ENCODE measurements around the gene SNX14.

SNX14 gene

DNA sequence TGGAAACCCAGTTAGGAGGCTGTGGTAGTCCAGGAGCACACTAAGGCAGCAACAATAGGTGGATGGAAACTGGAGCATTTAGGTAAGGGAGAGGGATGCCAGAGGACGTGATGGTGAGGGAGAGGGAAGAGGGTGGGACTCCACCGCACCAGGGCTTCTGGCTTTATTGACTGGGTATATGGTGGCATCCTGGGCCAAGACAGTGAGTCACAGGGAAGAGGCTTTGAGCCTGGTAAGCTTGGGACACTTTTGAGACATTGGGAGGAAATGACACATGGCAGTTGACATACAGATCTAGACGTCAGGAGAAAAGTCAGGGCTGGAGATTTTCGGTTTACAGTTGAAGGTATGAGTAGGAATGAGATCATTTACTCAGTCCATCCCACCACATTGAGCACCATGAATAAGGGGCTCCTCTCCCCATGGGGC, 128.9 kb downstream of the SNX14 start:
- no peak overlapping the region for H3K4me3 ChIP-seq (ENCODE audit: low read length)
- DNase-seq (ENCODE audit: low read depth) = peak; percentile 92
- TF ChIP-seq CTCF (IDR thresholded peaks at IDR 0.05; ENCODE audit: insufficient read depth, low read depth, low read length, missing control alignments) = no peak

DNA sequence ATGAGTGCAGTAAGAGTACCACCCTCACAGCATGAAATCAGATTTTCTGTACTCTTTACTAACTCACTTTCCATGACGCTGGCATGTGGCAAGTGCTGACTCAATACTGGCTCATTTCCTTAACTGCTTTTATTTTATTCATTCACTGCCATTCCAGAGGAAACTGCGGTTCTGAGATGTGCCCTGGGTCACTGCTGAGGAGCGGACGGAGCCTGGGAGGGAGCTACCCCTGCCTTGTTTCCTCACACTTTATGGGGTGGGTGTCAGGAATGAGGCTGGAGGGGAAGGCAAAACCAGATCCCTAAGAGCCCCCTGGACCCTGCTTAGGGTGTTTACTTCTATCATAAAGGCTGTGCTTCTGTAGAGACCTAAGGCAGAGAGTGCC, 129.4 kb downstream of the SNX14 start:
- no peak overlapping the region for H3K4me3 ChIP-seq (ENCODE audit: low read length)
- peak; percentile 92 for DNase-seq (ENCODE audit: low read depth)
- TF ChIP-seq CTCF (IDR thresholded peaks at IDR 0.05; ENCODE audit: insufficient read depth, low read depth, low read length, missing control alignments) = no peak

GRCh38 chr6:85463621-85464259, 129.9 kb downstream of the SNX14 start:
- TF ChIP-seq CTCF (IDR thresholded peaks at IDR 0.05; ENCODE audit: insufficient read depth, low read depth, low read length, missing control alignments) = no peak
- no peak for DNase-seq (ENCODE audit: low read depth)
- no peak overlapping the region for H3K4me3 ChIP-seq (ENCODE audit: low read length)

GRCh38 chr6:85462673-85463072, 131.0 kb downstream of the SNX14 start:
- TF ChIP-seq CTCF (IDR thresholded peaks at IDR 0.05; ENCODE audit: insufficient read depth, low read depth, low read length, missing control alignments) = no peak
- H3K4me3 ChIP-seq (ENCODE audit: low read length) = no peak overlapping the region
- no peak for DNase-seq (ENCODE audit: low read depth)

DNA sequence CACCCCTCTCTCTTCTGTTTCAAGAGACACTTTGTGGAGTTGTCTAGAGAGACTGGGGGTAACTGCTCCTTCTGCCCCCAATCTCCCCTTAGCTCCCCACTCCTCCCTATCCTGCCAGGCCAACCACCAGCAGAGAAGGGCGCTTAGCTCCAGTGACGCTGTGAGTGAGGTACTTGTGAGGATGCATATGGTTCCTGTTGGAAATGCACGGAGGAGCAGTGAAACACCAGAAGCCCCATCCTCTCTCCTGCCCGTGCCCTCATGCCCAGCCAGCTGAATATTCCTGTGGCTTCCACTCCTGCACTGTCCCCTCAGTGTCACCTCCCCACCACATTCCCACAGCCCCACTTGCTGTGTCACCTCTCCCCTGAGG, 131.9 kb downstream of the SNX14 start:
- DNase-seq (ENCODE audit: low read depth) = no peak
- TF ChIP-seq CTCF (IDR thresholded peaks at IDR 0.05; ENCODE audit: insufficient read depth, low read depth, low read length, missing control alignments) = no peak
- H3K4me3 ChIP-seq (ENCODE audit: low read length) = no peak overlapping the region

GRCh38 chr6:85460921-85461797, 132.5 kb downstream of the SNX14 start:
- H3K4me3 ChIP-seq (ENCODE audit: low read length) = no peak overlapping the region
- no peak for TF ChIP-seq CTCF (IDR thresholded peaks at IDR 0.05; ENCODE audit: insufficient read depth, low read depth, low read length, missing control alignments)
- peak; percentile 38 for DNase-seq (ENCODE audit: low read depth)
